AG09319 (cell line): ENCODE measurements around the gene PFDN1.

Experiments used
- DNase-seq: peaks from one replicate; pipeline ENCODE4 v3.0.0-alpha.2; 2010; ENCODE audit warnings: low read depth; ENCODE audit errors: extremely low read depth
- CTCF ChIP-seq: IDR thresholded peaks from 2 replicates; pipeline ENCODE4 v1.5.1; 2011; ENCODE audit warnings: low read depth, mild to moderate bottlenecking, inconsistent platforms, low read length, moderate library complexity

The PFDN1 gene

GRCh38 chr5:140302786-140303639, at the start of gene PFDN1:
PFDN1 (minus strand) TSS chr5:140303101; CDS start chr5:140303073, 28 bp downstream.
- DNase-seq: peak; percentile 89
- no peak for TF ChIP-seq CTCF

GRCh38 chr5:140351609-140352334, 48.9 kb upstream of the PFDN1 start:
- TF ChIP-seq CTCF: peak; percentile 82
- no peak for DNase-seq

- DNase-seq: no peak
- no peak for TF ChIP-seq CTCF
Measured at GRCh38 chr5:140349244-140349643, 46.3 kb upstream of the PFDN1 start.

GRCh38 chr5:140348104-140348503, 45.2 kb upstream of the PFDN1 start:
- no peak for TF ChIP-seq CTCF
- no peak for DNase-seq

GRCh38 chr5:140347360-140347759, 44.5 kb upstream of the PFDN1 start:
- DNase-seq: no peak
- no peak for TF ChIP-seq CTCF

- TF ChIP-seq CTCF: peak; percentile 33
- no peak for DNase-seq
Measured at GRCh38 chr5:140346348-140347221, 43.7 kb upstream of the PFDN1 start, which contains the start of gene HBEGF. HBEGF (minus strand) TSS chr5:140346603; CDS start chr5:140346328, 275 bp downstream.
